Activated gamma-delta T cell (primary cell): ENCODE results near the gene SPECC1L.
"Not testable (repeated sequence)": the region's sequence is repeated elsewhere in the genome, so short reads cannot be mapped to it uniquely, and the experiment has no call there.

Experiments used
- DNase-seq: peaks from one replicate; lab custom pipeline; 2025; lab: John Stamatoyannopoulos, UW

The SPECC1L gene

GRCh38 chr22:24287212-24287611 is 16.6 kb downstream of the SPECC1L start:
- not testable (repeated sequence) for DNase-seq

DNA sequence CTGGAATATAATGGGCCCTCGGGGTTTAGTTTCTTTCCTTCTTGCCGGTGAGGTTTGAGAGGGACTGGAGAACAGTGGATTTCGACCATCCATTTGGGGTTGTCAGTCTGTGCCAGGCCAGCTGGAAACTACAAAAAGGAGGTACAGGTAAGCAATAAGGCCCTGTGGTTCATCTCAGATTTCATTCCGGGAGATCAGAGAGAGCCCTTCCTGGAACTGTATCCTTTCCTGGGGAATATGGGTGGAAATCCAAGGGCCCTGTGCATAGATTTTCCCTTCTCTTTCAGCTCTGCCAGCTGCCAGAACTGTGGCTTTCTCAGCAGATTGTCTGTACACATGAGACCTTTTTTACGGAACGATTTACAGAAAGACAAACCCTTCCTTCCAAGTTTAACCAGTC is 17.2 kb downstream of the SPECC1L start:
- not testable (repeated sequence) for DNase-seq

DNA sequence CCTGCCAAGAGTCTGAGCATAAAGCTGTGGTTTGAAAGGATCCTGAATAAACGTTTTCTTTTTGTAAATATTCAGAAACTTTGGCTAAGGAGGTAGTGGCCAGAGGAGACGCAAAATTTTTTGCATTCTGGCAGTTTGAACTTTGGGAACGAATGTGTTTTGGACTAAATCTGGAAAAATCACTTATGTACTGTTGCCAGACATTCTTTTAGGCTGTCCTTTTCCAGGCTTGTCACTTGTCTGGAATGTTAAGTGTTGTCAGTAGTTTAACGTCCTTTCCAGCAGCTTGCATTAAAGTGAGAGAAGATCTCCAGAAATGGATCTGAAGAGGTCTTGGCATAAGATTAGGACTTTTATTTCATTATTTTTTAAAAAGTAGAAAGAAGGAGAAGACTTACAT is 18.5 kb downstream of the SPECC1L start:
- DNase-seq: no peak

- DNase-seq: no peak
Observed at GRCh38 chr22:24289741-24290163, 19.1 kb downstream of the SPECC1L start.

DNA sequence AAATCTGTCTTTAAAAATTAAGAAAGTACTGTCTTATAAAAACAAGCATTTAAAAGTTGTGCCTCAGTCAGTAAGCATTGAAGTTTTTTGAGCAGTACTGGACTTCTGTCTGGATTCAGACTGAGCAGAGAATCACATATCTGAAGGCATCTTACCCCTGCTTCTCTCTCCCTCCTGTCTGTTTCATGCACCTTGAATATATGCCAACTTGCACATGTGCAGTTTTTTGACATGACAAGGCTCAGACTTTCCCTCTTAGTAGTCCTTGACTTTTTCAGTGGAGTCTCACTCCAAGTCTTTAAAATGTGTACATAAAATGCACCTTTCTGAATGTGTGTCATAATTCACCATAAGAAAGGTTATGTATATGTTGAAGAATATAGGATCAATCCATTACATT is 19.8 kb downstream of the SPECC1L start:
- no peak for DNase-seq

DNA sequence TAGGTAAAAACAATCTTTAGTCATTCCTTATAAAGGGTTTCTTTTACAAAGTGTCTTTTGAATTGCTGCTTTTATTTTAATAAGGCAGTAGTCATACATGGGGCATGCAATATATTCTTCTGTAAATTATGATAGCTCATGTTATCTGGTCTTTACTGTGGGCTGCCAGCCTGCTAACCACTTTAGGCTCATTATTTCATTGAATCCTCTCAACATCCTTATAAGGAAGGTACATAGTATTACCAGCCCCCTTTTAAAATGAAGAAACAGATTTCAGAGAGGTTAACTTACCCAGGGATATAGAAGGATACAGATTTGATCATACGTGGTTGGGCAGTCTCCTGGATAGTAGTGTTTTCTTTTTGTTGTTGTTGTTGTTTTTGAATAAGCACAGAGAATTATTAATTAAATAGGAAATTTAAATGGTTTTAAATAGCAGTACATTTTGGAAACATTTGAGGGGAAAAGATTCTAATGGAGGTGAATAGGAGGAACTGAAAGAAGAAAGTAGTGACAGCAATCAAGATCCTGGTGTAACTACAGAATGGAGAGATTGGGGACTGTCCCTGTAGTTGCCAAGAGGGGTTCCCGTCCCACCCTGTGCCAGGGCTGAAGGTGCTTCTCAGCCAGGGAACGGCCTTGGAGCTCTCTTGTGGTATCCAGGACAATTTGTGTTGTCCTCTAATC is 21.0 kb downstream of the SPECC1L start:
- DNase-seq: no peak

- not testable (repeated sequence) for DNase-seq
Observed at GRCh38 chr22:24292202-24292830, 21.7 kb downstream of the SPECC1L start.

- not testable (repeated sequence) for DNase-seq
Observed at GRCh38 chr22:24294913-24295312, 24.3 kb downstream of the SPECC1L start.

GRCh38 chr22:24298497-24299155 is 28.0 kb downstream of the SPECC1L start:
- DNase-seq: not testable (repeated sequence)

DNA sequence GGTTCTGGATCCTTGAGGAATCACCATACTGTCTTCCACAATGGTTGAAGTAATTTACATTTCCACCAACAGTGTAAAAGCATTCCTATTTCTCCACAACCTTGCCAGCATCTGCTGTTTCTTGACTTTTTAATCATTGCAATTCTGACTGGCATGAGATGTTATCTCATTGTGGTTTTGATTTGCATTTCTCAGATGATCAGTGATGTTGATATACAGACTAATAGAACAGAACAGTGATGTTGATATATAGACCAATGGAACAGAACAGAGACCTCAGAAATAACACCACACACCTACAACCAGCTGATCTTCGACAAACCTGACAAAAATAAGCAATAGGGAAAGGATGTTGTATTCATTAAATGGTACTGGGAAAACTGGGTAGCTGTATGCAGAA is 29.9 kb downstream of the SPECC1L start:
- not testable (repeated sequence) for DNase-seq

DNA sequence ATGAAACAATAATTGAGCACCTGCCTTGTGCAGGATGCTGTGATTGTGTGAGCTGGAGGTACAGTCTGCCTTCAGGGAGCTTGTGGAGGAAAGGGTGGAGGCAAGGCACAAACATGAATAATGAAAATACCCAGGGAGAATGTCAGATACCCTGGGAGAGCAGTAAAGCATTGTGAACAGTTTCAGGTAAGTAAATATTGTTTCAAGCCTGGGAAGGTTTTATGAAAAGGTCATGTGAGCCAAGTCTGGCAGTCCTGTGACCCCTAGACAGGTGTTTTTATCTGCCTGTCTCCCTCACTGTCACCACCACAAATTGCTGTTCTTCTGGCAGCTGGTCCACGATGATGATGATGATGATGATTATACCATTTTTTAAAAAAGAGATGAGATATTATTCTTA is 32.0 kb downstream of the SPECC1L start:
- DNase-seq: no peak

DNA sequence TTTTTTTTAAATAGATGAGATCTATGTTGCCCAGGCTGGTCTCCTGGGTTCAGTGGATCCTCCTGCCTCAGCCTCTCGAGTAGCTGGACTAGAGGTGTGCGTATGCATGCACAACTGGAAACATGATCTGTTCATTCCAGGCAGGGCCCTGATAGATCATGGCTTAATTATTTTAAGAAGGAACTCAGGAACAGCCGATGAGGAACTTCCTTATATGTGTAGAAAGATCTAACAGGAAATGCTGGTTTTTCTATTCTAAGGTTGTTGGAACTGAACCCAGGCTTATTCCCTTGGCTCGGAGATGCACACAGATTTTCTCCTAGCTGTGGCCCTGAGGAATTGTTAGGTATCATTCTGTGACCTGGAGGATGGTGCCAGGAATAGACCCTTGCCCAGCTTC is 32.4 kb downstream of the SPECC1L start:
- no peak for DNase-seq

GRCh38 chr22:24304062-24304675 is 33.5 kb downstream of the SPECC1L start:
- DNase-seq: no peak

DNA sequence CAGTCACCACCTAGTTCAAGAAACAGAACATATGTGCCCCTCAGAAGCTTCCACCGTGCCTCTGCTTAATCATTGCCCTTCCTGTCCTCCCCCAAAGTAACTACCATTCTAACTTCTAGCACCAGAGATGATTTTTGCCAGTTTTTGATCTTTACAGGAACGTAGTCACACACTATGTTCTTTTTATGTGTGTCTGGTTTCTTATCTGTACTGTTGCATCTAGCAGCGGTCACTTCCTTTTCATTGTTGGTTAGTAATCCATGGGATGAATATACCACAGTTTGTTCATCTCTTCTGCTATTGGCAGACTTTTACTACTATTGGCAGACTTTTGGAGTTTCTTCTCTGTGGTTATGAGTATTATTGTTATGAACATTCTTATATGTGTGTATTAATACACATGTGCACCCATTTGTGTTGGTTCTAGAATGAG is 34.6 kb downstream of the SPECC1L start:
- DNase-seq: no peak

DNA sequence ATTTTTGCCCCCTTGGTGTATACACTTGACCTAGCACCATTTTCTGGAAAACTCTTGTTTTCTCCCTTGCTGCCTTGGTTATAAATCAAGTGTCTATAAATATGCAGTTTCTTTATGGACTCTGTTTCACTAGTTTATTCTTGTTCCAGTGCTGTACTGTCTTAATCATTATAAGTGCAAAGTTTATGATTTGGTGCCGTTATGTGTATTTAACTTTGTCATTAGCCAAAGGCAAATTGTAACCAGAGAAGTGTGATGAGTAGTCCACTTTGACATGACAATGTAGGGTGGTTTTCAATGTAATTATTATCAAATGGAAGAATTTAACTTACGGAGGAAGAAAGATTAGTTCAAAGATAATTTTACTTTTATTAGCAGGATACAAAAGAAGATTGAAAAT is 40.3 kb downstream of the SPECC1L start:
- no peak for DNase-seq

GRCh38 chr22:24315367-24315966 is 44.8 kb downstream of the SPECC1L start:
- DNase-seq: no peak

DNA sequence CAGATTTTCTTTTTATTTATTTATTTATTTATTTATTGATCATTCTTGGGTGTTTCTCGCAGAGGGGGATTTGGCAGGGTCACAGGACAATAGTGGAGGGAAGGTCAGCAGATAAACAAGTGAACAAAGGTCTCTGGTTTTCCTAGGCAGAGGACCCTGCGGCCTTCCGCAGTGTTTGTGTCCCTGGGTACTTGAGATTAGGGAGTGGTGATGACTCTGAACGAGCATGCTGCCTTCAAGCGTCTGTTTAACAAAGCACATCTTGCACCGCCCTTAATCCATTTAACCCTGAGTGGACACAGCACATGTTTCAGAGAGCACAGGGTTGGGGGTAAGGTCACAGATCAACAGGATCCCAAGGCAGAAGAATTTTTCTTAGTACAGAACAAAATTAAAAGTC is 45.6 kb downstream of the SPECC1L start:
- DNase-seq: not testable (repeated sequence)

DNA sequence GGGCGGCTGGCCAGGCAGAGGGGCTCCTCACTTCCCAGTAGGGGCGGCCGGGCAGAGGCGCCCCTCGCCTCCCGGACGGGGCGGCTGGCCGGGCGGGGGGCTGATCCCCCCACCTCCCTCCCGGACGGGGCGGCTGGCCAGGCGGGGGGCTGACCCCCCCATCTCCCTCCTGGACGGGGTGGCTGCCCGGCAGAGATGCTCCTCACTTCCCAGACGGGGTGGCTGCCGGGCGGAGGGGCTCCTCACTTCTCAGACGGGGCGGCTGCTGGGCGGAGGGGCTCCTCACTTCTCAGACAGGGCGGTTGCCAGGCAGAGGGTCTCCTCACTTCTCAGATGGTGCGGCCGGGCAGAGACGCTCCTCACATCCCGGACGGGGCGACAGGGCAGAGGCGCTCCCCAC is 46.9 kb downstream of the SPECC1L start:
- DNase-seq: not testable (repeated sequence)

- DNase-seq: no peak
Observed at GRCh38 chr22:24319451-24319850, 48.8 kb downstream of the SPECC1L start.

DNA sequence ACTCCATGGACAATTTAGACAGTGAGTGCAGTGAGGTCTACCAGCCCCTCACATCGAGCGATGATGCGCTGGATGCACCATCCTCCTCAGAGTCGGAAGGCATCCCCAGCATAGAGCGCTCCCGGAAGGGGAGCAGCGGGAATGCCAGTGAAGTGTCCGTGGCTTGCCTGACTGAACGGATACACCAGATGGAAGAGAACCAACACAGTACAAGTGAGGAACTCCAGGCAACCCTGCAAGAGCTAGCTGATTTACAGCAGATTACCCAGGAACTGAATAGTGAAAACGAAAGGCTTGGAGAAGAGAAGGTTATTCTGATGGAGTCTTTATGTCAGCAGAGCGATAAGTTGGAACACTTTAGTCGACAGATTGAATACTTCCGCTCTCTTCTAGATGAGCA is 51.4 kb downstream of the SPECC1L start:
- no peak for DNase-seq

DNA sequence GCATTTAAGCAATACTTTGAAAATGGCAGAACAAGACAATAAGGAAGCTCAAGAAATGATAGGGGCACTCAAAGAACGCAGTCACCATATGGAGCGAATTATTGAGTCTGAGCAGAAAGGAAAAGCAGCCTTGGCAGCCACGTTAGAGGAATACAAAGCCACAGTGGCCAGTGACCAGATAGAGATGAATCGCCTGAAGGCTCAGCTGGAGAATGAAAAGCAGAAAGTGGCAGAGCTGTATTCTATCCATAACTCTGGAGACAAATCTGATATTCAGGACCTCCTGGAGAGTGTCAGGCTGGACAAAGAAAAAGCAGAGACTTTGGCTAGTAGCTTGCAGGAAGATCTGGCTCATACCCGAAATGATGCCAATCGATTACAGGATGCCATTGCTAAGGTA is 51.9 kb downstream of the SPECC1L start:
- no peak for DNase-seq

GRCh38 chr22:24323233-24323632 is 52.6 kb downstream of the SPECC1L start:
- DNase-seq: no peak
